GM06990 (cell line): ENCODE results near the gene PRPF19.

Experiments
- DNase-seq: peaks from one replicate; pipeline ENCODE4 v3.0.0-alpha.2; 2011; ENCODE audit not compliant: insufficient read length; ENCODE audit errors: extremely low read depth
- H3K27me3 ChIP-seq: replicated peaks from 2 replicates; pipeline ENCODE4 v1.6.0; 2011; ENCODE audit warnings: low read length; ENCODE audit not compliant: control insufficient read depth, insufficient read depth
- H3K36me3 ChIP-seq: 2 replicates; pipeline ENCODE4 v1.5.1; 2011; ENCODE audit warnings: low read length; ENCODE audit not compliant: control insufficient read depth, insufficient read depth
- H3K4me3 ChIP-seq: replicated peaks from 2 replicates; pipeline ENCODE4 v1.5.1; 2011; ENCODE audit warnings: low read depth, mild to moderate bottlenecking, control low read depth, low read length
- CTCF ChIP-seq: IDR thresholded peaks from 2 replicates; pipeline ENCODE4 v1.5.1; 2011; ENCODE audit warnings: low read length, control low read depth, mild to moderate bottlenecking, inconsistent platforms; ENCODE audit not compliant: insufficient read depth, poor library complexity, severe bottlenecking

Gene PRPF19

GRCh38 chr11:60852982-60853950 lies 53.1 kb downstream of the PRPF19 start:
- TF ChIP-seq CTCF, result no peak
- DNase-seq, result no peak
- H3K36me3 ChIP-seq, result peaks cover 20% of the 10 kb centered on the region
- H3K27me3 ChIP-seq, result no peaks in the 10 kb centered on the region
- H3K4me3 ChIP-seq, result no peak overlapping the region

GRCh38 chr11:60852117-60852981 lies 54.0 kb downstream of the PRPF19 start:
- no peak for TF ChIP-seq CTCF
- no peak overlapping the region for H3K4me3 ChIP-seq
- DNase-seq, result no peak
- peaks cover 25% of the 10 kb centered on the region for H3K36me3 ChIP-seq
- no peaks in the 10 kb centered on the region for H3K27me3 ChIP-seq

- no peak for DNase-seq
- TF ChIP-seq CTCF, result no peak
- Histone ChIP-seq H3K36me3 (peaks cover 25% of the 10 kb centered on the region), H3K4me3 (no peak overlapping the region), H3K27me3 (no peaks in the 10 kb centered on the region)
Measured at GRCh38 chr11:60851327-60852104, 54.9 kb downstream of the PRPF19 start.

GRCh38 chr11:60849641-60850520 lies 56.5 kb downstream of the PRPF19 start:
- TF ChIP-seq CTCF, result no peak
- Histone ChIP-seq H3K4me3 (no peak overlapping the region), H3K36me3 (peaks cover 27% of the 10 kb centered on the region), H3K27me3 (no peaks in the 10 kb centered on the region)
- no peak for DNase-seq
